ENCODE measurements around the gene P2RY8.
"Not testable (repeated sequence)": the region's sequence is repeated elsewhere in the genome, so short reads cannot be mapped to it uniquely, and the experiment has no call there.

Gene P2RY8

DNA sequence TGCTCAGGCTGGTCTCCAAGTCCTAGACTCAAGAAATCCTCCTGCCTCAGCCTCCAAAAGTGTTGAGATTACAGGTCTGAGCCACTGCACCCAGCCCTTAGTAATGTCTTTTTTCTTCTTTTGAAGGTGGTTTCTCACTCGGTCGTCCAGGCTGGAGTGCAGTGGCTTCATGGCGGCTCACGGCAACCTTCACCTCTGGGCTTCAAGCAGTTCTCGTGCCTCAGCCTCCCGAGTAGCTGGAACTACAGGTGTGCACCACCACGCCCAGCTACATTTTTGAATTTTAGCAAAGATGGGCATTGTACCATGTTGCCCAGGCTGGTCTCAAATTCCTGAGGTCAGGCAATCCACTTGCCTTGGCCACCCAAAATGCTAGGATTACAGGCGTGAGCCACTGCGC lies 52.0 kb downstream of the P2RY8 start:
- Histone ChIP-seq H3K14ac (ENCODE audit: low read length in 2 of 2) (no peak overlapping the region), H2BK15ac (ENCODE audit: low read depth, poor library complexity, severe bottlenecking) (no peak overlapping the region), H2BK12ac (ENCODE audit: low read length in 2 of 2) (no peak overlapping the region), H3K27me3 (ENCODE audit: control insufficient read depth in 1 of 2, insufficient read depth in 1 of 2, low read length in 2 of 2) (peaks cover 0 to 15% of the 10 kb centered on the region in 2 experiments), H2AK5ac (ENCODE audit: low read length, severe bottlenecking) (no peak overlapping the region), H3K36me3 (ENCODE audit: control insufficient read depth in 1 of 2, insufficient read depth in 2 of 2, low read depth in 1 of 2, low read length in 2 of 2) (no peaks in the 10 kb centered on the region), H3K4me3 (ENCODE audit: insufficient read depth in 1 of 2, low read depth in 1 of 2, low read length in 2 of 2) (no peak overlapping the region), H3K79me1 (replicated peaks; ENCODE audit: low read length, poor library complexity, severe bottlenecking) (no peaks in the 10 kb centered on the region), H2BK120ac (ENCODE audit: low read depth, low read length) (no peak overlapping the region), H3K4ac (ENCODE audit: low read depth in 1 of 2, low read length in 2 of 2) (no peak overlapping the region), H3K23ac (ENCODE audit: low read length in 2 of 2) (no peak overlapping the region), H2AFZ (ENCODE audit: low read depth, low read length) (no peak overlapping the region), H3K9me3 (ENCODE audit: control insufficient read depth, low read length) (peaks cover under 1% of the 10 kb centered on the region), H3K4me1 (ENCODE audit: control insufficient read depth, insufficient read depth, low read depth, low read length) (peaks cover 8% of the 10 kb centered on the region), H3K9ac (ENCODE audit: low read length) (no peak overlapping the region), H3K4me2 (ENCODE audit: low read length, poor library complexity, severe bottlenecking) (no peak overlapping the region), H3K27ac (ENCODE audit: low read length, poor library complexity, severe bottlenecking) (no peak overlapping the region), H2BK5ac (ENCODE audit: low read depth, low read length, poor library complexity, severe bottlenecking) (no peak overlapping the region), H4K8ac (ENCODE audit: low read length) (no peak overlapping the region), H4K91ac (ENCODE audit: low read length) (no peak overlapping the region), H3K18ac (ENCODE audit: low read depth in 1 of 2, low read length in 2 of 2) (no peak overlapping the region)
- no peak for DNase-seq
- WGBS: 87% methylated on average over 7 of the region's 9 CpGs

DNA sequence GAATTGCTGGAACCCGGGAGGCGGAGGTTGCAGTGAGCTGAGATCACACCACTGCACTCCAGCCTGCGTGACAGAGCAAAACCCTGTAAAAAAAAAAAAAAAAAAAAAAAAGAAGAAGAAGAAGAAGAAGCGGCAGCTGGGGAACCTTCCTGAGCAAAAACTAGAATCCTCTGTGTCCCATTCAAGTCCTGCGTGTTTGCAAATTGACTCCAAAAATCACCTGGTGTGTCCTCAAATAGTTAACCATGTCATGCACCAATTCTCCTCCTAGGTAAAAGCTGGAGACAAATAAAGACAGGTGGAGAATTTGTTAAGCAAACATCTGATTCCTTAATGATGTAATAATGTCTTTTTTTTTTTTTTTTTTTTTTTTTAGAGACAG lies 52.4 kb downstream of the P2RY8 start:
- H3K4me2 ChIP-seq (ENCODE audit: low read length, poor library complexity, severe bottlenecking): no peak overlapping the region
- H3K23ac ChIP-seq (ENCODE audit: low read length in 2 of 2): no peak overlapping the region
- WGBS: 100% methylated on average over 1 of the region's 5 CpGs
- H2AFZ ChIP-seq (ENCODE audit: low read depth, low read length): no peak overlapping the region
- H4K8ac ChIP-seq (ENCODE audit: low read length): no peak overlapping the region
- H3K9me3 ChIP-seq (ENCODE audit: control insufficient read depth, low read length): peaks cover 5% of the 10 kb centered on the region
- H2AK5ac ChIP-seq (ENCODE audit: low read length, severe bottlenecking): no peak overlapping the region
- H3K4me3 ChIP-seq (ENCODE audit: insufficient read depth in 1 of 2, low read depth in 1 of 2, low read length in 2 of 2): no peak overlapping the region
- H3K4me1 ChIP-seq (ENCODE audit: control insufficient read depth, insufficient read depth, low read depth, low read length): peaks cover 8% of the 10 kb centered on the region
- H3K27me3 ChIP-seq (ENCODE audit: control insufficient read depth in 1 of 2, insufficient read depth in 1 of 2, low read length in 2 of 2): peaks cover 0 to 15% of the 10 kb centered on the region in 2 experiments
- no peak overlapping the region for H2BK120ac ChIP-seq (ENCODE audit: low read depth, low read length)
- H4K91ac ChIP-seq (ENCODE audit: low read length): no peak overlapping the region
- H3K4ac ChIP-seq (ENCODE audit: low read depth in 1 of 2, low read length in 2 of 2): no peak overlapping the region
- DNase-seq: no peak
- H3K14ac ChIP-seq (ENCODE audit: low read length in 2 of 2): no peak overlapping the region
- no peaks in the 10 kb centered on the region for H3K79me1 ChIP-seq (replicated peaks; ENCODE audit: low read length, poor library complexity, severe bottlenecking)
- no peak overlapping the region for H2BK12ac ChIP-seq (ENCODE audit: low read length in 2 of 2)
- no peak overlapping the region for H3K9ac ChIP-seq (ENCODE audit: low read length)
- H2BK15ac ChIP-seq (ENCODE audit: low read depth, poor library complexity, severe bottlenecking): no peak overlapping the region
- H3K27ac ChIP-seq (ENCODE audit: low read length, poor library complexity, severe bottlenecking): no peak overlapping the region
- no peak overlapping the region for H2BK5ac ChIP-seq (ENCODE audit: low read depth, low read length, poor library complexity, severe bottlenecking)
- H3K36me3 ChIP-seq (ENCODE audit: control insufficient read depth in 1 of 2, insufficient read depth in 2 of 2, low read depth in 1 of 2, low read length in 2 of 2): no peaks in the 10 kb centered on the region
- H3K18ac ChIP-seq (ENCODE audit: low read depth in 1 of 2, low read length in 2 of 2): no peak overlapping the region

DNA sequence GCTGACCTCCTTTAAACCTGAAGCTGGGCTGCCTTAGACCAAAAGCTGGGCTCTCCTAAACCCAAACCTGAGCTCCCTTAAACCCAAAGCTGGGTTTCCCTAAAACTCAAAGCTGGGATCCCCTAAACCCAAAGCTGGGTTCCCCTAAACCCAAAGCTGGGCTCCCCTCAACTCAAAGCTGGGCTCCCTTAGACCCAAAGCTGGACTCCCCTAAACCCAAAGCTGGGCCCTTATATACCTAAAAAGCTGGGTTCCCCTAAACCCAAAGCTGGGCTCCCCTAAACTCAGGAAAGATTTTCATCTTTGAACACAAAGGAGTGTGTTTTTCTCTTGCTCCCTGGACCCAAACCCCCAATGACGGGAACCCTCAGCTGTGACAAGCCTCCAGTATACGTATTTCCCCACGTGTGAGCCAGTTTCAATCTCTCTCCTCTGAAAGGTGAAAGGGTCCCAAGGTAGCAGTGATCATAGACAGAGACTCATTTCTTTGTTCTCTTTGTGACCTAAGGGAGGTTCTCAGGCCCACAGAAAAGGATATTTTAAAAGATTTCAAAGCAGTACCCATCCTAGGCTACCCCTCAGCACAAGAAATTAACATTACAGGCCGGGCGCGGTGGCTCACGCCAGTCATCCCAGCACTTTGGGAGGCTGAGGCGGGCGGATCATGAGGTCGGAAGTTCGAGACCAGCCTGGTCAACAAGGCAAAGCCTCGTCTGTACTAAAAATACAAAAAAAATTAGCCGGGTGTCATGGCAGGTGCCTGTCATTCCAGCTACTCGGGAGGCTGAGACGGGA lies 52.9 kb downstream of the P2RY8 start:
- Histone ChIP-seq H3K23ac (ENCODE audit: low read length in 2 of 2) (no peak overlapping the region), H3K18ac (ENCODE audit: low read depth in 1 of 2, low read length in 2 of 2) (no peak overlapping the region), H4K91ac (ENCODE audit: low read length) (no peak overlapping the region), H2AK5ac (ENCODE audit: low read length, severe bottlenecking) (no peak overlapping the region), H3K4me3 (ENCODE audit: insufficient read depth in 1 of 2, low read depth in 1 of 2, low read length in 2 of 2) (no peak overlapping the region), H2BK5ac (ENCODE audit: low read depth, low read length, poor library complexity, severe bottlenecking) (no peak overlapping the region), H3K4me2 (ENCODE audit: low read length, poor library complexity, severe bottlenecking) (no peak overlapping the region), H3K9ac (ENCODE audit: low read length) (no peak overlapping the region), H3K36me3 (ENCODE audit: control insufficient read depth in 1 of 2, insufficient read depth in 2 of 2, low read depth in 1 of 2, low read length in 2 of 2) (no peaks in the 10 kb centered on the region), H4K8ac (ENCODE audit: low read length) (no peak overlapping the region), H3K4ac (ENCODE audit: low read depth in 1 of 2, low read length in 2 of 2) (no peak overlapping the region), H3K4me1 (ENCODE audit: control insufficient read depth, insufficient read depth, low read depth, low read length) (peaks cover 8% of the 10 kb centered on the region), H3K27me3 (ENCODE audit: control insufficient read depth in 1 of 2, insufficient read depth in 1 of 2, low read length in 2 of 2) (peaks cover 0 to 15% of the 10 kb centered on the region in 2 experiments), H2BK12ac (ENCODE audit: low read length in 2 of 2) (no peak overlapping the region), H3K27ac (ENCODE audit: low read length, poor library complexity, severe bottlenecking) (no peak overlapping the region), H2BK15ac (ENCODE audit: low read depth, poor library complexity, severe bottlenecking) (no peak overlapping the region), H3K79me1 (replicated peaks; ENCODE audit: low read length, poor library complexity, severe bottlenecking) (no peaks in the 10 kb centered on the region), H2BK120ac (ENCODE audit: low read depth, low read length) (no peak overlapping the region), H3K9me3 (ENCODE audit: control insufficient read depth, low read length) (peaks cover 9% of the 10 kb centered on the region), H3K14ac (ENCODE audit: low read length in 2 of 2) (no peak overlapping the region), H2AFZ (ENCODE audit: low read depth, low read length) (no peak overlapping the region)
- DNase-seq: no peak
- WGBS: 91% methylated on average over 13 of the region's 15 CpGs

DNA sequence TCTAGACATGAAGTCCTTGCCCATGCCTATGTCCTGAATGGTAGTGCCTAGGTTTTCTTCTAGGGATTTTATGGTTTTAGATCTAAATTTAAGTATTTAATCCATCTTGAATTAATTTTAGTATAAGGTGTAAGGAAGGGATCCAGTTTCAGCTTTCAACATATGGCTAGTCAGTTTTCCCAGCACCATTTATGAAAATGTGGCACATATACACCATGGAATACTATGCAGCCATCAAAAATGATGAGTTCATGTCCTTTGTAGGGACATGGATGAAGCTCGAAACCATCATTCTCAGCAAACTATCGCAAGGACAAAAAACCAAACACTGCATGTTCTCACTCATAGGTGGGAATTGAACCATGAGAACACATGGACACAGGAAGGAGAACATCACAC lies 54.5 kb downstream of the P2RY8 start:
- no CpG with 5 or more reads among the region's 2 CpGs for WGBS
- not testable (repeated sequence) for H2BK120ac ChIP-seq (ENCODE audit: low read depth, low read length); H3K23ac ChIP-seq (ENCODE audit: low read length in 2 of 2); H3K27ac ChIP-seq (ENCODE audit: low read length, poor library complexity, severe bottlenecking); H3K4me2 ChIP-seq (ENCODE audit: low read length, poor library complexity, severe bottlenecking); H4K8ac ChIP-seq (ENCODE audit: low read length); H3K4ac ChIP-seq (ENCODE audit: low read depth in 1 of 2, low read length in 2 of 2); H3K36me3 ChIP-seq (ENCODE audit: control insufficient read depth in 1 of 2, insufficient read depth in 2 of 2, low read depth in 1 of 2, low read length in 2 of 2); H4K91ac ChIP-seq (ENCODE audit: low read length); H3K14ac ChIP-seq (ENCODE audit: low read length in 2 of 2); H2BK15ac ChIP-seq (ENCODE audit: low read depth, poor library complexity, severe bottlenecking); H3K4me3 ChIP-seq (ENCODE audit: insufficient read depth in 1 of 2, low read depth in 1 of 2, low read length in 2 of 2); DNase-seq; H3K79me1 ChIP-seq (replicated peaks; ENCODE audit: low read length, poor library complexity, severe bottlenecking); H3K9ac ChIP-seq (ENCODE audit: low read length); H2BK5ac ChIP-seq (ENCODE audit: low read depth, low read length, poor library complexity, severe bottlenecking); H2BK12ac ChIP-seq (ENCODE audit: low read length in 2 of 2); H3K4me1 ChIP-seq (ENCODE audit: control insufficient read depth, insufficient read depth, low read depth, low read length); H2AFZ ChIP-seq (ENCODE audit: low read depth, low read length); H2AK5ac ChIP-seq (ENCODE audit: low read length, severe bottlenecking); H3K18ac ChIP-seq (ENCODE audit: low read depth in 1 of 2, low read length in 2 of 2)
- Histone ChIP-seq H3K27me3 (ENCODE audit: control insufficient read depth in 1 of 2, insufficient read depth in 1 of 2, low read length in 2 of 2) (peaks cover 2 to 15% of the 10 kb centered on the region in 2 experiments), H3K9me3 (ENCODE audit: control insufficient read depth, low read length) (peaks cover 11% of the 10 kb centered on the region)

Measured in mesenchymal stem cell (in vitro differentiated cells and primary cell).